NT2/D1 (cell line): ENCODE results near the gene ATP1A4.

Source experiments
- SUZ12 ChIP-seq: IDR thresholded peaks from 2 replicates; pipeline ENCODE4 v1.6.1; 2011; ENCODE audit not compliant: insufficient read length, insufficient read depth; ENCODE audit errors: extremely low read depth
- YY1 ChIP-seq: IDR thresholded peaks from 2 replicates; pipeline ENCODE4 v1.6.1; 2011; ENCODE audit not compliant: insufficient read length, insufficient read depth
- ZNF274 ChIP-seq: IDR thresholded peaks from 2 replicates; pipeline ENCODE4 v1.6.1; 2011; ENCODE audit warnings: mild to moderate bottlenecking, low read depth, low read length

DNA sequence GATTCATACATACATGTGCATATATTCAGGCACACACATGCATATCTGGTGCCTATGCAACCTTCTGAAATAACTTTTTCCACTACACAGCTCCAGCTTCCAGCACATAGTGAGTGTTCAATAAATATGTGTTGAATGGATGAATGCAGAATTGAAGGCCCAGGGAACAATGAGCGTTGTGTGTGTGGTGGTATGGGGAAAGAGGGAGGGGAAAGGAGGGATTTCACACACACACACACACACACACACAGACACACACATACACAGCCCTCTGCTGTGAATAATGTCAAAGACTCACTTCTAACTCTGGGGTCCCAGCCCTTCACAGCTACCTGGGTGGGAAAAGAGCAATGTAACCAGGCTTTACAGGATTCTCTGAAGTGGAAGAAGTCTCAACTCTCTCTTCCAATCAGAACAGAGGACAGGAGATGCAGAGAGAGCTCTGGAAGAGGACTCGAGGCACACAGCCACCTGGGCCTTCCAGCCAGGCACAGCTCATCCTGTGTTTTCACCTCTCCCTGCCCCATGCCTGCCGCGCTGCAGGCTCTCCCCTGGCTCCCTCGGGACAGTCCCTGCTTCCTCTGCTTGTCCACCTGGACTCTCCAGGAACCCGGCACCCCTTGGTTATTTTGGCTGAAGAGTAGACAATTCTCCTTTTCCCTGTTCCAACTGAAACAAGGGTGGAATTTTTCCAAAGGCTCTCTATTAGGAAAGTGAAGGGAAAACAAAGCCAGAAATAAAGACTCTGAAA is 47.6 kb upstream of the ATP1A4 start:
- TF ChIP-seq ZNF274 = no peak
- no peak for TF ChIP-seq SUZ12
- no peak for TF ChIP-seq YY1
